AG09309 (cell line): Measurements from ENCODE around the gene C18orf63.

ENCODE experiments used
- DNase-seq: peaks from one replicate; pipeline ENCODE4 v3.0.0-alpha.2; 2010; ENCODE audit warnings: low read depth
- H3K4me3 ChIP-seq: 2 replicates; pipeline ENCODE4 v1.5.1; 2011; ENCODE audit warnings: mild to moderate bottlenecking, low read depth, low read length, moderate library complexity; ENCODE audit not compliant: control insufficient read depth
- TF ChIP-seq, protein P1 (sequence below): IDR thresholded peaks from 2 replicates; pipeline ENCODE4 v1.5.1; 2011; ENCODE audit warnings: mild to moderate bottlenecking, low read depth, low read length, inconsistent platforms; ENCODE audit not compliant: insufficient read depth, control insufficient read depth; ENCODE audit errors: missing control alignments

C18orf63 gene

DNA sequence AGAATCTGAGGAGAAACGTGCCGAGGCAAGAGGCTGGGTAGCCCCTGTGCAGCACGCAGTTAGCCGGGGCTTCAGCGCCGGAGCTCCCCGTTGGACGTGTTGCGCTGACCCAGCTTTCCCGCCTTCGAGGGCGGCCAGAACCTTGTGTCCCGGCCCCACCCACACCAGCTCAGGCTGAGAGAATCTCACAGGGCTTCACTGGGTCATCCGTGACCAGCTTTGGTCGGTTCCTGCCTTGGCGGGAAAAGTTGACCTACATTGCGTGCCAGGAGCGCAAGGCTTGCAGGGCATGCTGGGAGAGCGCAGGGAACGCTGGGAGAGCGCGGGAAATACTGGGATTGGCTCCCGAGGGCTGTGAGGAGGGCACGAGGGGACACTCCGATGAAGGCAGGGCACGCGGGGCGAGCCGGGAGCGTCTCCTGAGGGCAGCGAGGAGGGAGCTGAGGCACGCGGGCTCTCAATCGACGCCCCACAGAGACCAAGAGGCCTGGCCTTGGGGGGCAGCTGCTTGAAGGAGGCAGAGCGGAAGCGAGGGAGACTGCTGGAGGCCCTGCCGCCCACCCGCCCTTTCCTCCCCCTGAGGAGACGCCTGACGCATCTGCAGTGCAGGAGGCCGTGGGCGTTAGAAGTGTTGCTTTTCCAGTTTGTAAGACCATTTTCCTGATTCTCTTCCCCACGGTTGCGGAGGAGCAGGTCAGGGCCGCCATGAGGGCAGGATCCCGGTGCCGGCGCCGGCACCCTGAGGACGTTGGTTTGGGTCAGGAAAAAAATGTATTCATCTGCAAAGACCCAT, at the start of gene C18orf63:
Gene C18orf63 (plus strand): TSS at position 376 of the 793 bp plus-strand sequence. CDS start 2,027 bp downstream, outside the sequence.
- H3K4me3 ChIP-seq, result no peak within 1 kb of the TSS
- TF ChIP-seq, protein P1, sequence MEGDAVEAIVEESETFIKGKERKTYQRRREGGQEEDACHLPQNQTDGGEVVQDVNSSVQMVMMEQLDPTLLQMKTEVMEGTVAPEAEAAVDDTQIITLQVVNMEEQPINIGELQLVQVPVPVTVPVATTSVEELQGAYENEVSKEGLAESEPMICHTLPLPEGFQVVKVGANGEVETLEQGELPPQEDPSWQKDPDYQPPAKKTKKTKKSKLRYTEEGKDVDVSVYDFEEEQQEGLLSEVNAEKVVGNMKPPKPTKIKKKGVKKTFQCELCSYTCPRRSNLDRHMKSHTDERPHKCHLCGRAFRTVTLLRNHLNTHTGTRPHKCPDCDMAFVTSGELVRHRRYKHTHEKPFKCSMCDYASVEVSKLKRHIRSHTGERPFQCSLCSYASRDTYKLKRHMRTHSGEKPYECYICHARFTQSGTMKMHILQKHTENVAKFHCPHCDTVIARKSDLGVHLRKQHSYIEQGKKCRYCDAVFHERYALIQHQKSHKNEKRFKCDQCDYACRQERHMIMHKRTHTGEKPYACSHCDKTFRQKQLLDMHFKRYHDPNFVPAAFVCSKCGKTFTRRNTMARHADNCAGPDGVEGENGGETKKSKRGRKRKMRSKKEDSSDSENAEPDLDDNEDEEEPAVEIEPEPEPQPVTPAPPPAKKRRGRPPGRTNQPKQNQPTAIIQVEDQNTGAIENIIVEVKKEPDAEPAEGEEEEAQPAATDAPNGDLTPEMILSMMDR, result no peak
- no peak for DNase-seq

DNA sequence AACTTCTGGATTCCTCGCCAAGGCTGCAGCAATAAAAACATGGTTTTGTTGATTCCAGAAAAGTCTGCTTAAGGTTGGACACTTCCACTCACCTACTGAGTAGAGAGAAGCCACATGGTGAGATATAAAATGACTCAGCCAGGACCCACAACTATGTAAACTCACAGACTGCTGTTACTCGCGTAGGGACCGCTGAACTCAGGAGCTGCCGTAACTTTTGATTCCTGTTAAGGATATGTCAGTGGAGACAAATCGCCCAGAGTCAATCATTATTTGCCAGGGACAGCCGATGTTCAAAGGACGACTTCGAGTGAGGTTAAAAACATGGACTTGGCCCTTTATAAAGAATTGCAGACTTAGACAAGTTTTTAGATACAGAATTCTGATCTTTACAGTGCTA, 49.5 kb upstream of the C18orf63 start:
- H3K4me3 ChIP-seq, result no peak overlapping the region
- no peak for DNase-seq
- TF ChIP-seq, protein P1, result no peak

DNA sequence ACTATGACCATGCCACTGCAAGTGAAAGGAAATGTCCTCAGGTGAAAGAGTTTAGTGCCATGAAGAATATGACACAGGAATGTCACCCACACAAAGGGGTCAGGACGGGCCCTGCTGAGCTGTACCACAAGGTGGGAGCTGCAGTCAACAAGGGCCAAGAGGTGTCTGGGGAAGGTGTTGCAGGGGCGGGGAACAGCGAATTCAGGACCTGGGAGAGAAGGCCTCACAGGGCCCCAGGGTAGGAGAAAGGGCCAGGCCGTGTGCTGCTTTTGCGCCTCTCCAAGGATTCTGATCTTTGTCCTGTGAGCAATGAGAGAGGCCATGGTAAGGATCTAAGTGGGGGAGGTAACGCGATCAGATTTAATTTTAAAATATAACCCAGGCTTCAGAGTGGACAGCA, 47.5 kb upstream of the C18orf63 start:
- TF ChIP-seq, protein P1, result no peak
- no peak overlapping the region for H3K4me3 ChIP-seq
- no peak for DNase-seq

DNA sequence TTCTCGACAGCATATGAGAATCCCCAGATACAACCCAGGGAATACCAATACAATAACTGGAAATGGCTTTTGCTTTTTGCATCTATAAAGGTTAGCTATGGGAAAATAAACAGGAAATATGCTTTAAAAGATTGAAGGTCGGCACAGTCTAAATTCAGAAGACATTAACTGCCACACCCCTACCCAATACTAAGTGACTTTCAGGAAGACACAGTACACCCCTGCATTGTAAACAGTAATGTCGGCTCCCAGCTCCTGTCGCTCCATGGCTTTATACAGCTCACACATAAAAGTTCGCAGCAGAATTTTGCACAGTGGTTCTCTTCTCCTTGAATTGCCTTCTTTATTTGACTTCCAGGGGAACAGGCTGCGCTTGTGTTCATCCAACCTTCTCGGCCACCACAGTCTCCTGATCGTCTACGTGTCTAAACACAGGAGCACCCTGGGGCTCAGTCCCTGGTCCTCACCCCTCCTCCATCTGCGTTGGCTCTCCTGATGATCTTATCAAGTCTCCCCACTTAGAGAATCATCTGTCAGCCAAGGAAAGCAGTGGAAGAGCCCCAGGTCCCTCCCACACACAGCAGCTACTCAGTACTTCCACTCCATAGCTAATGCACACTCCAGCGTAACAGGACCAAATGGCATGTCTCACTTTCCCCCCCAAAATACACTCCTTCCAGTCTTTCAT, 46.6 kb upstream of the C18orf63 start:
- TF ChIP-seq, protein P1, result no peak
- no peak overlapping the region for H3K4me3 ChIP-seq
- no peak for DNase-seq

DNA sequence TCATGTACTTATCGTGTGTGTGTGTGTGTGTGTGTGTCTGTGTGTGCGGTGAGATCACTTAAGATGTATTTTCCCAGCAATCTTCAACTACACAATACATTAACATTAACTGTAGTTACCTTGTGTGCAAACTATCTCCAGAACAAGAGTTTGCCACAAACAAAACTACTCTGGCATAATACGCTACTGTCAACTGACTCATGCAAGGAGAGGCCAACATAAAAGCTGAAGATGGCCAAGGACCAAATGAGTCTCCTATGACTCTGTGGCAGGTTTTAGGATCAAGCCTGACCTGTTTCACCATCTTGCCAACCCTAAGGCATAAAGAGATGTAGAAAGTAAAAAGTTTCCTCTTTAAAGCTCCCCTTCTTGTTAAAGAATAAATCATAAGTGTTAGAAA, 44.0 kb upstream of the C18orf63 start:
- TF ChIP-seq, protein P1, result no peak
- H3K4me3 ChIP-seq, result no peak overlapping the region
- no peak for DNase-seq

DNA sequence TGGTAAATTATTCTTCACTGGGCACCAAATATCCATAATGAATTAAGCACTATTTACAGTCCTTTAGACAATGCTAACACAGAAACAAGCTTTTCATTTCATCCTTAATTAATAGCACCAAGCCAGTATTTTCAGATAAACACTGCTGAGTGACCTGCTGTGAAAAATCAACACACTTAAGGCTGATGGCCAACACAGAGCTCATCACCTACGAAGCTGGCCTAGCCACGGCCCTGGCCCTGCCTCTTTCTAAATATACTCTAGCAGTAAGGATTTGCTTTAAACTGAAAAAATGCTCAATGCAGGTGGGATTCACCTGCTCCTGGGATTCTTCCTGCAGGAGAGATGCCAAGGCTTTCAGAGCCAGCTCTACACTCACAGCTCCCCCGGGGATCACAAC, 42.2 kb upstream of the C18orf63 start:
- TF ChIP-seq, protein P1, result no peak
- DNase-seq, result no peak
- H3K4me3 ChIP-seq, result no peak overlapping the region
